HepG2 (cell line): Measurements from ENCODE around the gene HSDL1. TPM values are rescaled to one million over a fixed set of nuclear protein-coding genes. Genes with fewer than 3 reads are reported as not detected.
A peak's percentile ranks its signal among the peaks of the same experiment; 100 is the strongest.

ENCODE experiments used
- BRCA1 ChIP-seq: sonication (generic); formaldehyde crosslinking; IDR thresholded peaks from 2 replicates; pipeline ENCODE4 v1.4.0; 2020; ENCODE audit warnings: missing genetic modification reagents
- HOXA9 ChIP-seq: sonication (generic); formaldehyde crosslinking; IDR thresholded peaks from 2 replicates; pipeline ENCODE4 v1.8.1; 2022; ENCODE audit warnings: missing genetic modification reagents, mild to moderate bottlenecking, moderate library complexity, borderline replicate concordance
- JUND ChIP-seq: sonication (generic); formaldehyde crosslinking; IDR thresholded peaks from 2 replicates; pipeline ENCODE4 v1.8.0; 2022; ENCODE audit warnings: mild to moderate bottlenecking, missing genetic modification reagents
- KAT7 ChIP-seq: IDR thresholded peaks from 2 replicates; pipeline ENCODE4 v1.6.1; 2018; ENCODE audit warnings: borderline replicate concordance, missing compliant biosample characterization
- LCORL ChIP-seq, 2 experiments: fragments of 450-650 bp in 1 of 2; sonication (generic) in 1 of 2; formaldehyde crosslinking in 1 of 2; IDR thresholded peaks; 2 replicates each; pipeline versions ENCODE4 v1.5.0 to v1.6.1; 2017 to 2020; ENCODE audit warnings: antibody characterized with exemption in 1 of 2, missing genetic modification reagents in 1 of 2
- PHF8 ChIP-seq: sonication (generic); formaldehyde crosslinking; IDR thresholded peaks from 2 replicates; pipeline ENCODE4 v1.5.0; 2020; ENCODE audit warnings: missing genetic modification reagents
- TEAD3 ChIP-seq: optimal IDR thresholded peaks from 2 replicates; pipeline ENCODE3; 2016; ENCODE audit warnings: borderline replicate concordance
- XRCC5 ChIP-seq: fragments of 200-400 bp; formaldehyde crosslinking; optimal IDR thresholded peaks from 2 replicates; pipeline ENCODE3; 2017; ENCODE audit warnings: mild to moderate bottlenecking, low read length
- ZBTB21 ChIP-seq: sonication (generic); formaldehyde crosslinking; IDR thresholded peaks from 2 replicates; pipeline ENCODE4 v1.4.0; 2020; ENCODE audit warnings: missing genetic modification reagents
- ZBTB42 ChIP-seq: sonication (generic); formaldehyde crosslinking; IDR thresholded peaks from 2 replicates; pipeline ENCODE4 v1.5.0; 2020; ENCODE audit warnings: mild to moderate bottlenecking, missing genetic modification reagents
- ZBTB44 ChIP-seq: sonication (generic); formaldehyde crosslinking; IDR thresholded peaks from 2 replicates; pipeline ENCODE4 v1.4.0; 2020; ENCODE audit warnings: missing genetic modification reagents
- ZBTB8A ChIP-seq: sonication (generic); formaldehyde crosslinking; IDR thresholded peaks from 2 replicates; pipeline ENCODE4 v1.4.0; 2020; ENCODE audit warnings: mild to moderate bottlenecking, low read depth, missing genetic modification reagents, borderline replicate concordance
- ZFY ChIP-seq: sonication (generic); formaldehyde crosslinking; IDR thresholded peaks from 2 replicates; pipeline ENCODE4 v1.4.0; 2020; ENCODE audit warnings: missing genetic modification reagents
- ZNF160 ChIP-seq: sonication (generic); formaldehyde crosslinking; IDR thresholded peaks from 2 replicates; pipeline ENCODE4 v1.8.0; 2022; ENCODE audit warnings: mild to moderate bottlenecking, inconsistent platforms, missing genetic modification reagents
- ZNF430 ChIP-seq: sonication (generic); formaldehyde crosslinking; IDR thresholded peaks from 2 replicates; pipeline ENCODE4 v1.9.0; 2021; ENCODE audit warnings: mild to moderate bottlenecking, missing genetic modification reagents
- ZNF598 ChIP-seq: sonication (generic); formaldehyde crosslinking; IDR thresholded peaks from 2 replicates; pipeline ENCODE4 v1.5.1; 2020; ENCODE audit warnings: mild to moderate bottlenecking, missing genetic modification reagents, borderline replicate concordance
- polyA plus RNA-seq, 8 experiments: library from polyadenylated mRNA; depleted of rRNA in 3 of 8; stranded (reverse) in 7 of 8; unstranded in 1 of 8; fragments of >200 nt; fragmentation: Illumina TruSeq in 4 of 8; extraction: Trizol in 4 of 8; gene quantifications; 2 replicates each; pipeline versions ENCODE4 v1.2.1 to v1.2.3, GENCODE V29; 2011 to 2016; ENCODE audit warnings: low read depth in 4 of 8, missing spikeins in 1 of 8, mixed read lengths in 1 of 8; ENCODE audit not compliant: insufficient read depth in 1 of 8
- total RNA-seq, 5 experiments: library from RNA; depleted of rRNA; stranded (reverse); fragments of >200 nt; fragmentation: Illumina TruSeq; extraction: Trizol; gene quantifications; 2 replicates each; pipeline ENCODE4 v1.2.3, GENCODE V29; 2016; ENCODE audit warnings: low read depth in 1 of 5
- TF ChIP-seq, protein P1 (sequence below): sonication (generic); formaldehyde crosslinking; IDR thresholded peaks from 2 replicates; pipeline ENCODE4 v1.4.0; 2020; ENCODE audit warnings: missing genetic modification reagents, mild to moderate bottlenecking, borderline replicate concordance
- TF ChIP-seq, protein P2 (sequence below): sonication (generic); formaldehyde crosslinking; IDR thresholded peaks from 2 replicates; pipeline ENCODE4 v1.4.0; 2020; ENCODE audit warnings: missing genetic modification reagents; ENCODE audit errors: not compliant biosample characterization
- TF ChIP-seq, protein P3 (sequence below): sonication (generic); formaldehyde crosslinking; IDR thresholded peaks from 2 replicates; pipeline ENCODE4 v1.8.1; 2022; ENCODE audit warnings: low read depth, mild to moderate bottlenecking, missing genetic modification reagents
- TF ChIP-seq, protein P4 (sequence below): sonication (generic); formaldehyde crosslinking; IDR thresholded peaks from 2 replicates; pipeline ENCODE4 v1.5.0; 2020; ENCODE audit warnings: missing genetic modification reagents

The HSDL1 gene
- total and polyA plus RNA-seq, 2 of the 13 experiments (the other 11 are each of a cell fraction or from before 2014, with no cell fraction given): 49.2 to 49.7 TPM

DNA sequence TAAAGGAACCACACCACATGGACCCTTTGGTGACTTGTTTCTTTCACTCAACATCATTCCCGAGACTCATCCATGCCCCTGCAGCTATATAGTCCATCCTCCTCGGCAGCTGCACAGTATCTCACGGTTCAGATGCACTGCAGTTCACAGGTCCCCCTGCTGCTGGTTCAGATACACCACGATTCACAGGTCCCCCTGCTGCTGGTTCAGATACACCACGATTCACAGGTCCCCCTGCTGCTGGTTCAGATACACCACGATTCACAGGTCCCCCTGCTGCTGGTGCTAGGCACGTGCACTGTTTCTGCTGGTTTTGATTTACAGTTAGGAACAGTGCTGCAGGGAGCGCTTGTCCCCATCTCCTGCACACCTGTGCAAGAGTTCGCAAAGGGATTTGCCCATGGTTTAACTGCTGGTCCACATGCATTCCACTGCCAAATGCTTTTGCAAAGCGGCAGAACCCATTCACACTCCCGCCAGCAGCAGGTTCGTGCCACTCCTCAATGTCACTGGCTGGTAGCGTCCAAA lies 3.8 kb downstream of the HSDL1 start (continued):
- no peak for TF ChIP-seq ZBTB44 (CRISPR knock-in tag)
- TF ChIP-seq ZBTB8A (CRISPR knock-in tag): no peak
- TF ChIP-seq, protein P1, sequence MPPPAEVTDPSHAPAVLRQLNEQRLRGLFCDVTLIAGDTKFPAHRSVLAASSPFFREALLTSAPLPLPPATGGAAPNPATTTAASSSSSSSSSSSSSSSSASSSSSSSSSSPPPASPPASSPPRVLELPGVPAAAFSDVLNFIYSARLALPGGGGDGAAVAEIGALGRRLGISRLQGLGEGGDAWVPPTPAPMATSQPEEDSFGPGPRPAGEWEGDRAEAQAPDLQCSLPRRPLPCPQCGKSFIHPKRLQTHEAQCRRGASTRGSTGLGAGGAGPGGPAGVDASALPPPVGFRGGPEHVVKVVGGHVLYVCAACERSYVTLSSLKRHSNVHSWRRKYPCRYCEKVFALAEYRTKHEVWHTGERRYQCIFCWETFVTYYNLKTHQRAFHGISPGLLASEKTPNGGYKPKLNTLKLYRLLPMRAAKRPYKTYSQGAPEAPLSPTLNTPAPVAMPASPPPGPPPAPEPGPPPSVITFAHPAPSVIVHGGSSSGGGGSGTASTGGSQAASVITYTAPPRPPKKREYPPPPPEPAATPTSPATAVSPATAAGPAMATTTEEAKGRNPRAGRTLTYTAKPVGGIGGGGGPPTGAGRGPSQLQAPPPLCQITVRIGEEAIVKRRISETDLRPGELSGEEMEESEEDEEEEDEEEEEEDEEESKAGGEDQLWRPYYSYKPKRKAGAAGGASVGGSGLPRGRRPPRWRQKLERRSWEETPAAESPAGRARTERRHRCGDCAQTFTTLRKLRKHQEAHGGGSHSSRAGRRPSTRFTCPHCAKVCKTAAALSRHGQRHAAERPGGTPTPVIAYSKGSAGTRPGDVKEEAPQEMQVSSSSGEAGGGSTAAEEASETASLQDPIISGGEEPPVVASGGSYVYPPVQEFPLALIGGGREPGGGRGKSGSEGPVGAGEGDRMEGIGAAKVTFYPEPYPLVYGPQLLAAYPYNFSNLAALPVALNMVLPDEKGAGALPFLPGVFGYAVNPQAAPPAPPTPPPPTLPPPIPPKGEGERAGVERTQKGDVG (CRISPR knock-in tag): no peak
- no peak for TF ChIP-seq BRCA1 (CRISPR knock-in tag)
- TF ChIP-seq TEAD3 (CRISPR knock-in tag): peak; percentile 21
- TF ChIP-seq ZNF160 (CRISPR knock-in tag): no peak
- no peak for TF ChIP-seq JUND (CRISPR knock-in tag)
- TF ChIP-seq ZBTB21: no peak
- TF ChIP-seq ZNF598: no peak
- TF ChIP-seq, protein P2, sequence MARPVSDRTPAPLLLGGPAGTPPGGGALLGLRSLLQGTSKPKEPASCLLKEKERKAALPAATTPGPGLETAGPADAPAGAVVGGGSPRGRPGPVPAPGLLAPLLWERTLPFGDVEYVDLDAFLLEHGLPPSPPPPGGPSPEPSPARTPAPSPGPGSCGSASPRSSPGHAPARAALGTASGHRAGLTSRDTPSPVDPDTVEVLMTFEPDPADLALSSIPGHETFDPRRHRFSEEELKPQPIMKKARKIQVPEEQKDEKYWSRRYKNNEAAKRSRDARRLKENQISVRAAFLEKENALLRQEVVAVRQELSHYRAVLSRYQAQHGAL (CRISPR knock-in tag): no peak
- TF ChIP-seq ZNF430 (CRISPR knock-in tag): no peak
- TF ChIP-seq HOXA9 (CRISPR knock-in tag): peak; percentile 26; the same call in 1 of the 2 replicates
- no peak for TF ChIP-seq PHF8 (CRISPR knock-in tag)
- no peak; the same call in 1 of the 2 replicates for TF ChIP-seq ZFY (CRISPR knock-in tag)
- TF ChIP-seq KAT7 (CRISPR knock-in tag): no peak
- peak; percentile 91 for TF ChIP-seq XRCC5
- TF ChIP-seq ZBTB42 (CRISPR knock-in tag): no peak
- TF ChIP-seq, protein P3, sequence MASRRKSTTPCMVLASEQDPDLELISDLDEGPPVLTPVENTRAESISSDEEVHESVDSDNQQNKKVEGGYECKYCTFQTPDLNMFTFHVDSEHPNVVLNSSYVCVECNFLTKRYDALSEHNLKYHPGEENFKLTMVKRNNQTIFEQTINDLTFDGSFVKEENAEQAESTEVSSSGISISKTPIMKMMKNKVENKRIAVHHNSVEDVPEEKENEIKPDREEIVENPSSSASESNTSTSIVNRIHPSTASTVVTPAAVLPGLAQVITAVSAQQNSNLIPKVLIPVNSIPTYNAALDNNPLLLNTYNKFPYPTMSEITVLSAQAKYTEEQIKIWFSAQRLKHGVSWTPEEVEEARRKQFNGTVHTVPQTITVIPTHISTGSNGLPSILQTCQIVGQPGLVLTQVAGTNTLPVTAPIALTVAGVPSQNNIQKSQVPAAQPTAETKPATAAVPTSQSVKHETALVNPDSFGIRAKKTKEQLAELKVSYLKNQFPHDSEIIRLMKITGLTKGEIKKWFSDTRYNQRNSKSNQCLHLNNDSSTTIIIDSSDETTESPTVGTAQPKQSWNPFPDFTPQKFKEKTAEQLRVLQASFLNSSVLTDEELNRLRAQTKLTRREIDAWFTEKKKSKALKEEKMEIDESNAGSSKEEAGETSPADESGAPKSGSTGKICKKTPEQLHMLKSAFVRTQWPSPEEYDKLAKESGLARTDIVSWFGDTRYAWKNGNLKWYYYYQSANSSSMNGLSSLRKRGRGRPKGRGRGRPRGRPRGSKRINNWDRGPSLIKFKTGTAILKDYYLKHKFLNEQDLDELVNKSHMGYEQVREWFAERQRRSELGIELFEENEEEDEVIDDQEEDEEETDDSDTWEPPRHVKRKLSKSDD (CRISPR knock-in tag): 0 out of 2 replicates have a peak, but pooled peaks have one; percentile 53
- TF ChIP-seq, protein P4, sequence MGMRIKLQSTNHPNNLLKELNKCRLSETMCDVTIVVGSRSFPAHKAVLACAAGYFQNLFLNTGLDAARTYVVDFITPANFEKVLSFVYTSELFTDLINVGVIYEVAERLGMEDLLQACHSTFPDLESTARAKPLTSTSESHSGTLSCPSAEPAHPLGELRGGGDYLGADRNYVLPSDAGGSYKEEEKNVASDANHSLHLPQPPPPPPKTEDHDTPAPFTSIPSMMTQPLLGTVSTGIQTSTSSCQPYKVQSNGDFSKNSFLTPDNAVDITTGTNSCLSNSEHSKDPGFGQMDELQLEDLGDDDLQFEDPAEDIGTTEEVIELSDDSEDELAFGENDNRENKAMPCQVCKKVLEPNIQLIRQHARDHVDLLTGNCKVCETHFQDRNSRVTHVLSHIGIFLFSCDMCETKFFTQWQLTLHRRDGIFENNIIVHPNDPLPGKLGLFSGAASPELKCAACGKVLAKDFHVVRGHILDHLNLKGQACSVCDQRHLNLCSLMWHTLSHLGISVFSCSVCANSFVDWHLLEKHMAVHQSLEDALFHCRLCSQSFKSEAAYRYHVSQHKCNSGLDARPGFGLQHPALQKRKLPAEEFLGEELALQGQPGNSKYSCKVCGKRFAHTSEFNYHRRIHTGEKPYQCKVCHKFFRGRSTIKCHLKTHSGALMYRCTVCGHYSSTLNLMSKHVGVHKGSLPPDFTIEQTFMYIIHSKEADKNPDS (CRISPR knock-in tag): no peak
- no peak for TF ChIP-seq LCORL (IDR thresholded peaks at IDR 0.05)
- no peak for TF ChIP-seq LCORL (CRISPR knock-in tag; IDR thresholded peaks at IDR 0.05)
